KOPT-K1 (cell line): ENCODE data around the gene SLC25A25.

ENCODE experiments used
- H3K27ac ChIP-seq: fragments of 200-600 bp; sonication (generic); 2 replicates; pipeline ENCODE4 v1.5.1; 2016; ENCODE audit warnings: antibody characterized with exemption, mild to moderate bottlenecking, low read depth, low read length; ENCODE audit not compliant: poor library complexity, severe bottlenecking
- H3K36me3 ChIP-seq: fragments of 200-600 bp; sonication (generic); 2 replicates; pipeline ENCODE4 v1.5.1; 2017; ENCODE audit warnings: antibody characterized with exemption, mild to moderate bottlenecking, low read length, moderate library complexity; ENCODE audit not compliant: insufficient read depth
- H3K9me3 ChIP-seq: fragments of 200-600 bp; sonication (generic); 2 replicates; pipeline ENCODE4 v1.5.1; 2017; ENCODE audit warnings: antibody characterized with exemption, low read length, mild to moderate bottlenecking; ENCODE audit not compliant: insufficient read depth, poor library complexity, severe bottlenecking

Gene SLC25A25

DNA sequence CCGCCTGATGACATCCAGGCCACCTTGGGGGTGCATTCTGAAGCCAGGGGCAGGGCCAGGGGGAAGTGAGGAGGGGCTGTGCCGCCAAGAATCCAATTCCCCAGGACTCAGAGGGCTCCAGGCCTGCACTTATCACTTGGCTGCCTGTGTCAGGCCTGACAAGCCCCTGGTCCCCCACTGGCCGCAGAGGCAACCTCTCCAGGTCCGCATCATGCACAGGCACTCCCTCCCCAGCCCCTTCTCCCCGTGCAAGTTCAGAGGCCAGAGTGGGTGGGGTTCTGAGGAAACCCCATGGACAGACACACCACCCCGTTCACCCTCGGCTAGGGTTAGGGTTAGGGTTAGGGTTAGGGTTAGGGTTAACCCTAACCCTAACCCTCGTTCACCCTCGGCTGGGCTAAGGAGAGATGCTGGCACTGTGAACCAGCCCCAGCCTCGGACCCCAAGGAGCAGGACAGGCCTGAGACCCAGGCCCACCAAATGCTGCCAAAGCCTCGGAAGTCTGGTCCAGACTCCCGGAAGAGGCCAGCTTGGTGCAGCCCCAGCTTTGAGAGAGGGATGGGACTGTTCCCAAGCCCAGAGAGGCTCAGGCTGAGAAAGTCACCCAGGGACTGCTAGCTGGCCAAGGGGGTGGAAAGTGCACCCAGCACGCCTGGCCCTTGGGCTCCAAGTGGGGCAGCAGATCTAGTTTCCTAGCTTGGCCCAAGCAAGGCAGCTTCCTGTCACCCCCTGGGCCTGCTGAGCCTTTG lies 86.1 kb downstream of the SLC25A25 start:
- Histone ChIP-seq H3K9me3 (no peaks in the 10 kb centered on the region), H3K27ac (no peak overlapping the region), H3K36me3 (no peaks in the 10 kb centered on the region)

GRCh38 chr9:128155736-128156500 lies 87.9 kb downstream of the SLC25A25 start:
- H3K27ac ChIP-seq, result no peak overlapping the region
- no peaks in the 10 kb centered on the region for H3K9me3 ChIP-seq
- H3K36me3 ChIP-seq, result no peaks in the 10 kb centered on the region
